EH (cell line): Measurements from ENCODE around the gene SYTL2.
"Not testable (repeated sequence)": the region's sequence is repeated elsewhere in the genome, so short reads cannot be mapped to it uniquely, and the experiment has no call there.

Experiments used
- DNase-seq: peaks from one replicate; pipeline ENCODE4 v3.0.0-alpha.2; 2015; ENCODE audit warnings: low read depth

The SYTL2 gene

GRCh38 chr11:85795712-85796487, 15.0 kb downstream of the SYTL2 start:
- DNase-seq: no peak

- DNase-seq: peak; percentile 35
These were observed 19.4 kb downstream of the SYTL2 start for GRCh38 chr11:85791409-85791990.

DNA sequence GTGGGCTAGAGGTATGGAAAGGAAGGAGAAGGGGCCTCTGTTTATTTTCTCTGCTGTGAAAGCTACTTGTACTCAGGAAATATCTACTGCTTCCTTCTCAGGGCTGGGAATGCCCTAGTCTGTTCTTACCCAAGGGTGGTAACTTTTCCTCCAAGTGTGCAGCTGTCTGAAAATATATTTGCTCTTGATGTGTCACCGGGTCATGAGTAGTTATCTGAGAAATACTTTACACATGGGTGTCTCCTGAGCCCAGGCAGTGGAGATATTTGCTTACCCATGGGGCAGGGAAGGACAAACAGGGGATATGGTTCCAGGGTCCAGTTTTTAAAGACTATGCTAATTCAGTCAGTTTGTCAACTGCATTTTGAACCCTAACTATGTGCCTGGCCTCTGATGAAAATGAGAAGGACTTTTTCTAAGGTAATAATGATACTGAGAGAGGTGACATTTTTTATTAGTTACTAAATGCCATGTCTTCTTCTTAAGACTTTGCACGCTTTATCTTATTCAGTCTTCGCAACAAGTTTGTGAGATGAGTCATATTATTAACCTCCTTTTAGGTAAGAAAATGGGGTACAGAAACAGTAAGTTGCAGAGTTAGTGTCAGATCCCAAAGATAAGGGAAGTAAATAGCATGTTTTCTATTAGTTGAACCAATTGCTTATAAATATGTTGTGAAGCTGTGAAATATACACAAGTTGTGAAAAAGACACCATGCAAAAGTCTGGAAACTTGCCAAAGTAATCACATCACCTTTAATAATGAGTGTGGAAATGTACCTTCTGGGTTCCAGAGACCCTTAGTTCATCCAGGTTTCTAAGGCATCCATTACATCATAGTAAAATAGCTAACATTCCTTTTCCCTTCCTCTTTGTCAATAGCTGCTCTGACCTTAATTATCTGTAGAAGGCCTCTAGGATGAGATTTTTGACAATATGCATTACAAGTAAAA, 22.9 kb downstream of the SYTL2 start:
- peak; percentile 47 for DNase-seq

DNA sequence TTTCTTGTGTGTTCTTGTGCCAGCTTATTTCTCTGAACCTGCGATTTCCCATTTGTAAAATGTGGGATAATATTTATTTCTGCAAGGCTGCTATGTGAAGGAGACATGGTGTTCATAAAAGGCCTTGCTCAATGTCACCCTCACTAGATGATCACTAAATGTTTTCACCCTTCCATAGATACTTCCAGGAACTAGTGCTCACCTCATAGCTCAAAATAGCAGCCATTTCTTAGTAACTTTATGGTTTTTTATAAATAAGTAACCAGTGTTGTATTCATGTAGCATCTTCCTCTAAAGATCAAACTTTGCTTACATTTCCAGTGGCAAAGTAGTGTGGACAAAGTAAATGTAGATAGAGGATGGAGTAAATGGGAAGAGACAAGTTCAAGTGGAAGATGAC, 23.8 kb downstream of the SYTL2 start:
- no peak for DNase-seq

GRCh38 chr11:85784480-85785265, 26.3 kb downstream of the SYTL2 start:
- no peak for DNase-seq

- DNase-seq: no peak
These were observed 27.2 kb downstream of the SYTL2 start for GRCh38 chr11:85783758-85784157.

GRCh38 chr11:85780780-85781517, 30.0 kb downstream of the SYTL2 start:
- DNase-seq: not testable (repeated sequence)

GRCh38 chr11:85779956-85780640, 30.8 kb downstream of the SYTL2 start:
- peak; percentile 85 for DNase-seq

DNA sequence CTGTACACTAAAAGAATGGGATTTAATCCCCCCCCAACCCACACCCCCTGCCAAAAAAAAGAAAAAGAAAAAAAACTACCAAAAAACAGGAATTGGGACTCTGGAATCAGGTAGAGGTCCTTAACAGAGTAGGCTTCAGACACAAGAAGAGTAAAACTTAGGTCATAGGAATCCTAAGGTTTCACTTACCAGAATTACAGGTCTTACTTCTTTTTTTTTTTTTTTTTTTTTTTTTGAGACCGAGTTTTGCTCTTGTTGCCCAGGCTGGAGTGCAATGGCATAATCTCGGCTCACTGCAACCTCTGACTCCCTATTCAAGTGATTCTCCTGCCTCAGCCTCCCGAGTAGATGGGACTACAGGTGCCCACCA, 33.4 kb downstream of the SYTL2 start:
- DNase-seq: not testable (repeated sequence)

GRCh38 chr11:85776951-85777602, 33.9 kb downstream of the SYTL2 start:
- no peak for DNase-seq

DNA sequence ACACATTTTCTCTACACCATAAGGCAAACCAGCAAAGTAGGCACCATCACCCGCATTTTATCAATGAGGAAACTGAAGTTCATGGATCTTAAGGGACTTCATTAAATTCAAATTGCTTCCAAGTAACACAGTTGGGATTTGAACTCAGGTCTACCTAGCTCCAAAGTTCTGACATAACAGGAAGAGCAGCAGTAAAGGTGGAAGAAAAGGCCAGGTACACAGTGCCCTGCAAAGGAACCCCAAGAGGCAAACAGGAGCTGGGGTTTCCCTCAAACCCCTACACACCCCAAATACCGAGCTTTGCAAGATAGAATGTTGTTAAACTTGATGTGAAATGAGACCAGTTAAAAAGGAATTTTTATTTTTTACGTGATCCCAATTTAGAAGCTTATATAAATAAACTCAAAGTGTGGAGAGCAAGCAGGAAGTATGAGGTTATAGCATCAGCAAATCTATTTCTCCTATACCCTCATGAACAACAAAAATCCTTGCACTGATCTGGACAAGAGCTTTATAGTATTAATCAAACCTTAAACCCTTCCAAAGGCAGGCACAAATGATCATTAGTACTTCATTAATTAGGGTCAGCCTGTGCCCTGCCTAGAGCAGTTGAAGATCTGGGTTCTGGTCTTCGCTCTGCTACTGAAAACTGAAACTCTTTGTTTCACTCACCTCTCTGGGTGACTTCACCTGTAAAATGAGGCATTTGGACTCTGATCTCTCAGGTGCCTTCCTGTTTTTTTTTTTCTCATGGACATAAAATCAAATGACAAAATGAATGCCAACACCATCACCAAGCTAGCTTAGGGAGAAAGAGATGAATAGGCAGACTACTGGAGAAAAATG, 36.5 kb downstream of the SYTL2 start:
- peak; percentile 74 for DNase-seq

DNA sequence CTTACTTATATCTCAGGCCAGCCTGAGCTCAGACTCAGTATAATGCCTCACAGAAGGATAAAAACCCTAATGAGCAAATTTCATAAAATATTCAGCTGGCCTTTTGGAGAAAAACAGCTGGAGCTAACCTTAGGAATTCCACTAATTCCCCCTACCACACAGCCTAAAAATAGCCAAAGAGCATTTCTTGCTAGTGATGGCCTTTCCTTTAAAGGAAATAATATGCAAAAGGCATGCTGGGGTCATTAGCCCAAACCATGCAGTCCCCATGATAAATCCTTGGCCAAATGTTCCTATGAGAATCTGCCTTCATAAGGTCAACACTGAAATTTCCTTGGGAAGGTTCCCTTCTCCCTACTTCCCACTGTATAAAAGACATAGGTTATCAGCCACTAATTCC, 38.2 kb downstream of the SYTL2 start:
- peak; percentile 98 for DNase-seq

DNA sequence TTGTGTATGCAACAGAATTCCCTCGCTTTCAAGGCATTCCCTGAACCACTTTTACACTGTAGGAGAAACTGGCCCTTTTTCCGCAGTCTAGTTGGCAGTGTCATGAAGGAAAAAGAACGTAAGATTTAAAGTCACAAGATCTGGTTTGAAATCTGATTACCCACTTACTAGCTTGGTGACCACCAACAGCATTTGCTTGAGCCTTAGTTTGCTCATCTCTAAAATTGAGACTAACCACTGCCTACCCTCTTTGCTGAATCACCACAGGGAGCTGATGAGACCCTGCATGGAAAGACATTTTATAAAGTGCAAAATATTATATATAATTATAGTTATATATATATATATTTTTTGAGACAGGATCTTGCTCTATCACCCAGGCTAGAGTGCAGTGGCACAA, 39.4 kb downstream of the SYTL2 start:
- DNase-seq: no peak

- DNase-seq: no peak
These were observed 41.2 kb downstream of the SYTL2 start for GRCh38 chr11:85769771-85770170.

GRCh38 chr11:85768473-85769146, 42.3 kb downstream of the SYTL2 start:
- no peak for DNase-seq

DNA sequence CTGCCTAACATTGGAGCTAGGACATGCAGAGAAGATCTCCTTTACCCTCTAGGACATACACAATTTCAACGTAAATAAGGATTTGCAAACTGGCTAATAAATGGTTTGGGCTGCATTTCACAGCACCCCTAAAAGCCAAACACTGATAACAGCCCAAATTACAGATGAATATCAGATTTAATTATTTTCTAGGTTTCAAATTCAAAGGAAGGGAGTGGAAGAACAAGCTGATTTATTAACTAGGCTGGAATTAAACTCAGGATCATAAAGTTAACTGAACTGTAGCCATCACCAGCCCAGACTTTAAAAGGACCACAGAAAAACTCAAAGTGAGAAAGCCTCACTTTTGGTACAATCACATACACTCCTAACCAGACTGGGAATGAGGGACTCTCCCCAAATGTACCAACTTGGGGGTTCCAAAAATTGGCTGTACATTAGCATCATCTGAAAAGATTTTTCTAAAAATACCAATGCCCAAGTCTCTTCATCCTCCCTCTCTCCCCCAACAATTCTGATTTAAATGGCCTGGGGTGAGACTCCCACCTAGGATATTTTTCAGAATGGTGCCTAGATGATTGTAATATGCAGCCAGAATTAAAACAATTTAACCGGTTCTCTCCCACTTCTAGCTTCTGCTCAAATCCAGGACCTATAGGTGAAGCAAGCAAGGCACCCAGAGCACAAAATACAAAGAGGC, 43.5 kb downstream of the SYTL2 start:
- no peak for DNase-seq

- peak; percentile 87 for DNase-seq
These were observed 44.2 kb downstream of the SYTL2 start for GRCh38 chr11:85766721-85767161.

GRCh38 chr11:85764796-85765195, 46.1 kb downstream of the SYTL2 start:
- DNase-seq: no peak
